ENCODE measurements around the gene LAMB2.

LAMB2 gene

GRCh38 chr3:49132437-49133225 is at the start of gene LAMB2:
LAMB2 (minus strand) TSS chr3:49133050; CDS start chr3:49132867, 183 bp downstream.
- DNase-seq: no peak

DNA sequence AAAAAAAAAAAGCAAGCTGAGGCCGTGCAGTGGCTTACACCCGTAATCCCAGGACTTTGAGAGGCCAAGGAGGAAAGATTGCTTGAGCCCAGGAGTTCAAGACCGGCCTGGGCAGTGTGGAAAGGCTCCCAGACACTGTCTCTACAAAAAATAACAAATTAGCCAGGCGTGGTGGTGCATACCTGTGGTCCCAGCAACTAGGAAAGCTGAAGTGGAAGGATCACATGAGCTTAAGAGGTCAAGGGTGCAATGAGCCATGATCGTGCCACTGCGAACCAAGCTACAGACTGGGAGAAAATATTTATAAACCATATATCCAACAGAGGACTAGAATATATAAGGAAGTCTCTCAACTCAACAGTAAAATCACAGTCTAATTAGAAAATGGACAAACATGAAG is 48.5 kb upstream of the LAMB2 start:
- no peak for DNase-seq

- DNase-seq: no peak
Measured at GRCh38 chr3:49180116-49180515, 47.3 kb upstream of the LAMB2 start.

DNA sequence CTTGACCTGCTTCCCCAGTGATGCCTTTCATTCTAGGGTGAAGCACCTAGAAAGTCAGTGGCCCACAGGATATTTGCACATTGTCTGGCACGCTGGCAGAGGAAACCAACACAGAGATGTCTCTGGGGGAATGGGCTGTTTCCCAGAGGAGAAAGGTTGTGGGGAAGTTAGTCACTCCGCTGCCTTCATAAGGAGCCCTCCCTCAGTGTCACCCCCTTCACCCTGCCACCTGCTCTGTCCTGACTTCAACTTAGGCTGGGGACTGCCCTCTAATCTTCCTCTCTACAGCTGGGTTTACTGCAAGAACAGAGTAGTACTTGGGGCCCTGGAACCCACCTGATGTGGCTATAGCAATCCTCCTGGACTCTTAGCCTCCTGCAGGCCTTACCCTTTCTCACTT is 44.2 kb upstream of the LAMB2 start:
- DNase-seq: no peak

- DNase-seq: no peak
Measured at GRCh38 chr3:49175530-49175929, 42.7 kb upstream of the LAMB2 start.

DNA sequence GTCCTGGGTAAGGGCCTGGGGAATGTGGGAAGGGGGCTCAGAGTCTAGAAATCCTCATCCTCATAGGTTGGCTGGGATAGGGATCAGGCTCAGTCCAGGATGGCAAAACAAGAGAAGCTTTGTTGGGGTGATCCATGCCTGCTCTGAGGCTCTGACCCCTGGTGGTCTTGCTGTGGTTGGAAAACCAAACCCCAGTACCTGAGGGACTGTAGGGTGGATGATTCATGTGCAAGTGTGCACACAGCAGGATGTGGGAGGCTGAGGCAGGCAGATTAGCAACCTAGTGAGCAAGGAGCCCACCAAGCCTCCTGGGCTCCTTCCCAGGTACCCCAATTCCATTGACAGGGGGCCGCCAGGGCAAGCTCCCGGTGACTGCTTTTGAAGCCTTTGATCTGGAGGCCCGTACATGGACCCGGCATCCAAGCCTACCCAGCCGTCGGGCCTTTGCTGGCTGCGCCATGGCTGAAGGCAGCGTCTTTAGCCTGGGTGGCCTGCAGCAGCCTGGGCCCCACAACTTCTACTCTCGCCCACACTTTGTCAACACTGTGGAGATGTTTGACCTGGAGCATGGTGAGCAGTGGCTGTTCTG is 41.6 kb upstream of the LAMB2 start:
- no peak for DNase-seq

DNA sequence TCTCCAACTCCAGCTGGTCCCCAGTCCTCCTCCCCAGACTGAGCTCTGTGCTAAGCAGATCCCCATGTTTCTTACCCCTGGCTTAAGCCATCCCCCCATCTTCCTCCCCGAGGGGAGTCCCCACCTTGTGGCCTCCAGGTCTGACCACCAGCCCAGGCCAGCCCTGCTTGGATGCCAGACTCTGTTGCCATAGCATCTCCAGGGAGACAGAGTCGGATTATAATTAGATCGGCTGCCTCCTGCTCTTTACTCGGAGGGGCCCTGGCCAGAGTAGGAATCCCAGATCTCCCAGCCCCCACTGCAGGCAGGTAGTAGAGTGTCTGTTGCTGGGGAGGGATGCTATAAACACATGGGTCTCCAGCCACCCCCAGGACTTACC is 40.9 kb upstream of the LAMB2 start:
- DNase-seq: no peak

- no peak for DNase-seq
Measured at GRCh38 chr3:49173116-49173791, 40.4 kb upstream of the LAMB2 start.

GRCh38 chr3:49172551-49173041 is 39.7 kb upstream of the LAMB2 start:
- no peak for DNase-seq

GRCh38 chr3:49171775-49172500 is 39.1 kb upstream of the LAMB2 start:
- no peak for DNase-seq

DNA sequence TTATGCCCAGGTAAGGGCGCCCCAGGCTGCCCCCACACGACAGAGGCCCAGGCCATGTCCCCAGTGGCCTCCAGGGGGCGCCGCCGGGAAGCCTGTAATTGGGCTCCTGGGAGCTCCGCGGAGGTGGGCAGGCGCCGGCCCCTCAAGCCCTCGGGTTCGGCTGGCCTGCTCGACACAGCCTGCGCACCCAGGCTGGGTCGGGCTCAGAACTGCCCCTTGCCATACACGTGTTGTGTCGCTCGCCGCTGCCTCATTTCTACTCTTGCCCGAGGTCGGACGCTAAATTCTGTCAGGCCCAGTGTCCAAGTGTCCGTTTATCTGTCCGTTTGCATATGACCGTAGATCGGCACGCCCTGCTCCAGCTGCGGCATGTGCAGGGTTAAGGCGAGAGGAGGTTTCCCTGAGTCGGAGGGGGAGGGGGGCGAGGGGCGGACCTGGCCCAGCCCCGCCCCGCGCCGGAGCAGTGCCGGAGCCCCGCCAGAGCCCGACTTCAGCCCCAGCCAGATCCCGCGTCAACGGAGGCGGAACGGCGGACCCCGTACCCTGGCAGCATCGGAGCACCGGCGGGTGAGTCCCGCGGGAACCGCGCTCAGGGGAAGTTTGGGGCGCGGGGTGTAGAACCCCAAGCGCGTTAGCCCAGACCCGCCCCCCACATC is 38.4 kb upstream of the LAMB2 start, which contains the start of gene KLHDC8B:
TSS of gene KLHDC8B (plus strand) at position 480 of the 656 bp plus-strand sequence. CDS start 1,172 bp downstream, outside the sequence.
- DNase-seq: peak; percentile 95

GRCh38 chr3:49170744-49171118 is 37.9 kb upstream of the LAMB2 start:
- DNase-seq: no peak

GRCh38 chr3:49166752-49167556 is 34.1 kb upstream of the LAMB2 start:
- no peak for DNase-seq

DNA sequence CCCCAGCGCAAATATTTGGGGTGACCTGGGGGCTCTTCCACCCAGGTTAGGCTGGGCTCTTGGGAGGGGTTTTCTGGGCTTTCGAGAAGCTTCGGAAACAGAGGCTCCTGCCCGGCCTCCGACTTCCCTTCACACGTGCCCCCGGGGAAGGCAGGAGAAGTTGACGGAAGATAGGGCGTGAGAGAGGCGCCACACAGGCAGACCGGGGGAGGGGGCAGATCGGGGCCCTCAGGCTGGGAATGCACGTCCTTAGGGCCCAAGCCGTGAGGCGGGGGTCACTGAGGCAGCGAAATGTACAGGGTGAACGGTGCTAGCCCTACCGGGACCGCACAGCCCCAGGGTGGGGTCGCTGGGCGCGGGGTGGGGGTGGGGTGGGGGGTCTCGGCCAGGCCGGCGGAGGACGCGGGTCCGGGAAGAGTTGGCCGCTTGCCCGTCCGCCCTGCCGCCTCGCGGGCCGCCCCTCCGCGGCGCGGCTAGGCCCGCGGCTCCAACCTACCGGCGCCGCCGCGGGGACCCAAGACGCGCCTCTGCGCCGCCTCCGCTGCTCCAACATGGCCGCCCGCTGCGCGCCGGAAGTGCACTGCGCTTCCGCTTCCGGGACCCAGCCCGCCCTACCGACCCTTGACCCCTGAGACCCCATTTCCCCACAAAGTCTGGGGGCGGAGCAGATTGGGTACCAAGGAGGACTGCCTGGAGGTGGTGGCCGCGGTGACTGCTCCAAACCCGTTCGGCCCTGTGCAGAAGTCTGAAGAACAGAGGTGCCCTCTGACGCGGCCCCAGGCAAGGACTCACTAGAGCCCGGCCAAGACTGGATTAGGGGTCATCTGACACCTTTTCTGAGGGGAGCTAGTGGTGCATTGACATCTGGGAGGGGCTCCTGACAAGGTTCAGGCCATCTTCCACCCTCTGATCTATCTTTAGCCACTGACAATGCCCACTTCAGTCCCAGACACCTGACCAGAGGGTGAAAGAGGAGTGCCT is 33.2 kb upstream of the LAMB2 start, which contains the start of gene CCDC71:
TSS of gene CCDC71 (minus strand) at position 561 of the 981 bp plus-strand sequence. CDS start 2,123 bp downstream, outside the sequence.
- peak; percentile 86 for DNase-seq

DNA sequence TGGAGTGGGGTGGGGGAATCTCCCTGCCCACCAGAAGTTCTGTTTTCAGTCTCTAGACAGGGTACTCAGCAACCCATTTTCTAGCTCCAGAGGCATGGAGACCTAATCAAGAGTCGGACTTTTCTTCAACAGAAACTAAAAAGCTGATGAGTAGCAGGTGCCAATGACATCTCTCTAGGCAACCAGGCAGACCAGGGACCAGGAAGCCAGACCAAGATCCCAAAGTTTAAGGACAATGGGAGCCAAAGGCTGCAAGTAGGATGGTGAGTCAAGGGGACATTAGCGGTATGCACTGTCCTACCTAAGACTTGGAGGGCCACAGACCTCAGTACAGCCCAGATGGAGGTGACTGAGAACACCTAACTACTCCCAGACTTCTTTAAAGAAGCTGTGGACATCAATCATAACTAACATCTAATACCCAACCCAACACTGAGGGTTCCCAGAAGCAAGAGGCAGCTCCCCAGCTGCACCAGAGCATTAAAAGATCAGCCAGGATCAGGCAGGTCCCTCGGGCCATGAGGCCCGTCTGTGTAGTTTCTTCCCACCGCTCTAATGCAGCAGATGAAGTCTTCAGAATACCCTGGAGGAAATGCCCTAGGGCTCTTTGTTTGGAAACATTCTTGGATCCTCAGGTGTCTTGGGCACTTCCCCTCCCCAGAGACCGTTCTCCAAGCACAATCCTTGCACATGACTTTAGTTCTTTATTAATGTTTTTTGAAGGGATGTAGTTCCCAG is 32.3 kb upstream of the LAMB2 start:
- no peak for DNase-seq

GRCh38 chr3:49163609-49164008 is 30.8 kb upstream of the LAMB2 start:
- DNase-seq: no peak

- DNase-seq: no peak
Measured at GRCh38 chr3:49162751-49163419, 30.0 kb upstream of the LAMB2 start.

DNA sequence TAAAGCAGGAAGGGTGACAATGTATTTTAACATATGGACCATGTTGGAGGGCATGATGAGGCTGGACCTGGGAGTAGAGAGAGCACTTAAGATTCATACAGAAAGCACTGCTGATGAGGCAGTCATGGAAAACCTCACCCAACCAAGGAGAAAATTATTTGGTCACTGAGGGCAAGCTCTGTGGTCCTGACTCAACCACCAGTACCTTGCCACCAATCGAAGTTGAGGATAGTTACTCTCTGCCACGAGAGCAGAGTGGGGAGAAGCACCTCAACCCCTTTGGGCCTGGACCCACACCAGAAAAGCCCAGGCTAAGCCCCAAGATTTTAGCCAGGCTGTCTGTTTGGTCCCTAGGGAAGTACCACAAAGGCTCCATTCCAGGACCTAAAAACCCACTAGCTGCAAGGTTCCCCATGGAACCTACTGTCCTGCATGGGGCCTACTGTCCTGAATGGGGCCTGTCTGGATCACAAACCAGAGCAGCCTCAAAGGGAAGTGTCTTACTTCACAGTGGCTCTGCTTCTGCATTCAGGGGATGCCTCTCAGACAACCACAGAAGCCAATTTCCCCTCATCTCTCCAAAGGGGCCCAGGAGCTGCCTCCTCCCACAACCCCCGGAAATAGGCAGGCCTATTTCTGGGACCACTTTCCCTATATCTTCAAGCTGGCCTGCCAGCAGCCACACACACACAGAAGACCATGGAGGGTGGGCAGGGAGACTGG is 29.1 kb upstream of the LAMB2 start:
- DNase-seq: peak; percentile 42
